GM18951 (cell line): ENCODE measurements around the gene AKAP14.
A peak's percentile ranks its signal among the peaks of the same experiment; 100 is the strongest.

ENCODE experiments used
- POLR2A ChIP-seq: IDR thresholded peaks from 4 replicates; pipeline ENCODE4 v1.6.1; 2011; ENCODE audit warnings: mild to moderate bottlenecking; ENCODE audit not compliant: insufficient read length, insufficient read depth; ENCODE audit errors: extremely low read depth
- in situ Hi-C: fragments of 300-500 bp; cut with MboI; formaldehyde crosslinking; loops from one replicate; pipeline ENCODE4 v1.12.0; 2022; ENCODE audit warnings: low sequenced_read_pairs, mixed read lengths, inconsistent platforms; ENCODE audit not compliant: unreplicated experiment

The AKAP14 gene

DNA sequence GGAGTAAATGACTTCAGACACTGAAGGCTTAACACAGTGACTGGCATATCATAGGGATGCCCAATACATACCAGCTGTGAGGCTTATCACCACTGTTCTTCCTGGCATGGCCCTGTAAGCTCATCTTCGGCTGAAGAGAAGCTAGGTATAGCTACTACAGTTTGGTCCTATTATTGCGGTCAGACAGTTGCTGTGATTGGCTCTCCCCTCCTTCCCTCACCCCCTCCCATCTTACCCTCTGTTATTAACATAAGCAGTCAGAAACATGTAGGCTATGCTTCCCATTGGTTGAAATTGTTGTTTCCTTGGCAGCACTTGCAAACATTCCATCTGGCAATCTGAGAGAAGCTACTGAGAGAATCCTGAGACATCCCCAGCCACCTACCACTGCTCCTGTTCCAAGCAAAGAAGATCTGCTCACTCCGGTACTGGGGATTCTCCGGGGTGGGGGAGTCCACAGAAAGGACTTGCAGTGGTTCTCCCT is at the start of gene AKAP14:
AKAP14 (plus strand) TSS at position 51 of the 484 bp plus-strand sequence. CDS start 7,331 bp downstream, outside the sequence.
- in situ Hi-C loops: no loop called here
- TF ChIP-seq POLR2A: no peak

DNA sequence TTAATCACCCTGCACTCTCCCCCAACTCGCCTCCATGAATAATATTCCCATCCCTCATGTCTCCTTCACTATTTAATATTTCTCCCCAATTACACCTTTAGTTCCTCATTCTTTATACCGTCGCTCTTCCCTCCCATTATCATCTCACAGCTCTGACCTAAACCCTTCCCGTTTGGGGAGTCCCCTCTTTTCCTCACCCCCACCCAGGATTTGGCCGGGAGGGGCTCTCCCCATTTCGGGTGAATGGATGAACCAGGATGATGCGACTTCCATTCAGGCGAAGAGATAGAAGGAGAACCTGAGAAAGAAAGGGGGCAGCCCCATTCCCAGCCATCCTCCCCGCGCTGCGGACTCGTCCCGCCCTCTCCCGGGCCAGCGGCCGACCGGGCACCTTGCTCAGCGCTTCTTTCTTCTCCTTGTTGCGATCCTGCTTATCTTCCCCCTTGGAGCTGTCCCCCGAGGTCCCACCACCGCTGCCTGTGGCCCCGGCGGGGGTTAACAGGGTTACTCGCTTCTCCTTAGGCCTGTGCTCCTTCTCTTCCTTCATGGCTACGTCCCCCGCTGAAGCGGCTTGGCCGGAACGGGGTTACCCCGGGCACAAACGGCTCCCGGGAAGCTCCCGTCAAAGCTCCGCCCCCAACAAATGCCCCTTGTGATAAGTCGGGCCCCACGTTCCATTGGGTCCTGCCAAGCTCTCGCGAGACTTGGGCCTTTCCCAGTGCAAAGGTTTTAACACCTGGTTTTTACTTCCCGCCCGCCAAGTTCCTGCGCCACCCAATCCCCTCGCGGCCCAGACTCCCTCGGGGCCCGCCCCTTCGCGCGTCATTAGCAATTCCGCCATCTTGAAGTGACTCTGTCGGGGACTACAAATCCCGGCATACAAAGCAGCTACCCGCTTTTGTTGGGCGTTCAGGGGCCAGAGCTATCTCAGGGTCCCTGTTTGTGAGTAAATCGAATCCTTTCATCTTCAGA is 43.0 kb upstream of the AKAP14 start, which contains the start of gene UPF3B:
UPF3B (minus strand) TSS at position 582 of the 972 bp plus-strand sequence; CDS start at position 547, 35 bp downstream.
- in situ Hi-C loops: no loop called here

DNA sequence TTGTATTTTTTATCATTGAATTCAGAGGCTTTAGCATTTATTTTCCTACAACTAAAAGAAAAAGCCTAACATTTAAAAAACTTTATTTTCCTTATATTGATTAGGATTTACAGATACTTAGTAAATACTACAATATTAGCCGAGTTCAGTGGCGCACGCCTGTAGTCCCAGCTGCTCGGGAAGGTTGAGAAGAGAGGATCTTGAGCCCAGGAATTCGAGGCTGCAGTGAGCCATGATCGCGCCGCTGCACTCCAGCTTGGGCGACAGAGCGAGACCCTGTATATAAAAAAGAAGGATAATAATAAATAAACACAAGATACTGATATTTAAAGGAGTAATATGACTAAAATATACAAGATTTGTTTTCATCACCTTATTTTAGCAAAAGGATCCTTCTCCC is 42.2 kb upstream of the AKAP14 start:
- in situ Hi-C loops: no loop called here
- TF ChIP-seq POLR2A: no peak

More for the DNA sequence above, 43.0 kb upstream of the AKAP14 start, which contains the start of gene UPF3B:
- TF ChIP-seq POLR2A: peak; percentile 72

DNA sequence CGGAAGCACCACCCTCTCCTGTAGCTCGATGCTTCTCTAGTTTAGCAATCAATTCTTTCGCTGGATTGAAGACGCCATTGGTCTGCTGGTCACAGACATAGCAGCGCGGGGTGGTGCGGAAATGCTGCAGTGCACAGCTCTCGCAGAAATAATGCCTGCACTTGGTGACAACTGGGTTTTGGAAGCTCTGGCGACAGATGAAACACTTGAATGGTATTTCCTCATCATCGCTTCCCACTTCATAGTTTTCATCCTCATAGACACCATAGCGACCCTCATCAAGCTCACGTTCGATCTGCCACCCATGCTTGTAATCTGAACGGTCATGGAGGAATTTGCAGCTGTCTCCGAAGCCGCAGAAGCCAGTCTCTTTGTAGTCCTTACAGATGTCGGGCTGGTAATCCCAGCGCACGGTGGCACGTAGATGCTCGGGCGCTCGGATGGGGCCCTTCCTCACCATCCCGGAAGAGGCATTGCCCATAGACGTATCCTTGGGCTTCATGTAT is 25.0 kb upstream of the AKAP14 start:
- no peak for TF ChIP-seq POLR2A
- in situ Hi-C loops: no loop called here

DNA sequence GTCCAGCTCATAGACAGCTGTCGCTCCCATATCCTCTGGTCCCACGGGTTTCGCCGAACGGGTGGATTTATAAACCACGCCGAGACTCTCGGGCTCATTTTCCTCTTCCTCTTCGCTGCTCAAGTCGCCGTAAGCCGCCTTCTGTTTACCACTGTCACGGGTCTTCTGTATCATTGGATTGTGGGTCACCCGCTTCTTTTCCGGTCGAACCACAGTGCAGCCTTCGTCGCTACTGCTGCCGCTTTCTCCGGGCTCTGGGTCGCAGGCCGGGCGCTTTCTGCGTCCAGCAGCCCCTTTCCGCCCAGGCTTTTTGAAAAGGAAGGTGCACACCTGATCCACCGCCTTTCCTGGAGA is 24.5 kb upstream of the AKAP14 start:
- in situ Hi-C loops: no loop called here
- no peak for TF ChIP-seq POLR2A

GRCh38 chrX:119871599-119872395 is 23.9 kb upstream of the AKAP14 start, which contains the start of the genes NDUFA1 and RNF113A:
NDUFA1 (plus strand) TSS chrX:119871832; CDS start chrX:119871912, 80 bp downstream.
RNF113A (minus strand) TSS chrX:119871733; CDS start chrX:119871613, 120 bp downstream.
- peak; percentile 79 for TF ChIP-seq POLR2A
- in situ Hi-C loops: no loop called here

DNA sequence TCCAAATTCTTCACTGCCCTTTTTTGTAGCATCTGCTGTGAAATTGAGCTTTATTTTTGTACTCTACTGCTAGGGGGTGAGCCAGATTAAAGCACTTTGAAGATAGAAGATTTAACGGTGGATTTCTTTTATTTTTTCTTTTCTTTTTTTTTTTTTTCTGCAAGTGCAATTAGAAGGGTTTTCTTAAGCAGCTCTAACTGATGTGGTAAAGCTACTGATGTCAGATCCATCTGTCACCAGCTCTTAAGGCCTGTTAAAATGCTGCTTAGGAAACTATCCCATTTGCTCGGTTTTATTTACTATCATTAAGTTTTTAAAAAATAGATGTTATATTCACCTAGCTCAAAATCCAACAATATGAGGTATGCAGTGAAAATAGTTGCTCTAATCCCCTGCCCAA is 17.0 kb upstream of the AKAP14 start:
- in situ Hi-C loops: no loop called here
- TF ChIP-seq POLR2A: no peak

GRCh38 chrX:119880076-119880475 is 15.6 kb upstream of the AKAP14 start:
- no peak for TF ChIP-seq POLR2A
- in situ Hi-C loops: no loop called here

- in situ Hi-C loops: no loop called here
- TF ChIP-seq POLR2A: no peak
These were observed 14.9 kb upstream of the AKAP14 start for GRCh38 chrX:119880552-119881437.

GRCh38 chrX:119885554-119886428 is 9.9 kb upstream of the AKAP14 start:
- no peak for TF ChIP-seq POLR2A
- in situ Hi-C loops: no loop called here
